Keratinocyte (primary cell): ENCODE results near the gene CIT.

ENCODE experiments used
- EZH2 ChIP-seq: IDR thresholded peaks from one replicate; pipeline ENCODE4 v1.6.1; 2012; ENCODE audit warnings: inconsistent platforms, mild to moderate bottlenecking, low read length, moderate library complexity
- TF ChIP-seq, protein P1 (sequence below), 3 experiments: IDR thresholded peaks in 1 of 3; conservative IDR thresholded peaks in 1 of 3; optimal IDR thresholded peaks in 1 of 3; 2 replicates in 2 of 3; 3 replicates in 1 of 3; pipeline versions ENCODE3 to v1.5.1; 2011; ENCODE audit warnings: low read length in 3 of 3, mild to moderate bottlenecking in 3 of 3, moderate library complexity in 2 of 3, control low read depth in 1 of 3, inconsistent platforms in 1 of 3; ENCODE audit not compliant: insufficient read depth in 2 of 3; ENCODE audit errors: extremely low read depth in 1 of 3

DNA sequence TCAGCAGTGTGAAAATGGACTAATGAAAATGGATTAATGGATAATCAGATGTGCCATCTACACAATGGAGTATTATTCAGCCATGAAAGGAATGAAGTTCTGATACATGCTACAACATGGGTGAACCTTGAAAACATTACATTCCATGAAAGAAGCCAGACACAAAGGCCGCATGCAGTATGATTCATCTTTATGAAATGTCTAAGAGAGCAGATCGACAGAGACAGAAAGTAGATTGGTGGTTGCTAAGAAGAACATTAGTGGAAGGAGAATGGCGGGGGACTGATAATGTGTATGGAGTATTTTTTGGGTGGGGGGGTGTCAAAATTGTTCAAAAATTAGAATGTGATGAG is 161.9 kb downstream of the CIT start:
- TF ChIP-seq, protein P1, sequence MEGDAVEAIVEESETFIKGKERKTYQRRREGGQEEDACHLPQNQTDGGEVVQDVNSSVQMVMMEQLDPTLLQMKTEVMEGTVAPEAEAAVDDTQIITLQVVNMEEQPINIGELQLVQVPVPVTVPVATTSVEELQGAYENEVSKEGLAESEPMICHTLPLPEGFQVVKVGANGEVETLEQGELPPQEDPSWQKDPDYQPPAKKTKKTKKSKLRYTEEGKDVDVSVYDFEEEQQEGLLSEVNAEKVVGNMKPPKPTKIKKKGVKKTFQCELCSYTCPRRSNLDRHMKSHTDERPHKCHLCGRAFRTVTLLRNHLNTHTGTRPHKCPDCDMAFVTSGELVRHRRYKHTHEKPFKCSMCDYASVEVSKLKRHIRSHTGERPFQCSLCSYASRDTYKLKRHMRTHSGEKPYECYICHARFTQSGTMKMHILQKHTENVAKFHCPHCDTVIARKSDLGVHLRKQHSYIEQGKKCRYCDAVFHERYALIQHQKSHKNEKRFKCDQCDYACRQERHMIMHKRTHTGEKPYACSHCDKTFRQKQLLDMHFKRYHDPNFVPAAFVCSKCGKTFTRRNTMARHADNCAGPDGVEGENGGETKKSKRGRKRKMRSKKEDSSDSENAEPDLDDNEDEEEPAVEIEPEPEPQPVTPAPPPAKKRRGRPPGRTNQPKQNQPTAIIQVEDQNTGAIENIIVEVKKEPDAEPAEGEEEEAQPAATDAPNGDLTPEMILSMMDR (optimal IDR thresholded peaks at IDR 0.05 in 1 of 3, IDR thresholded peaks at IDR 0.05 in 1 of 3, conservative IDR thresholded peaks at IDR 0.05 in 1 of 3; ENCODE audit: extremely low read depth in 1 of 3, insufficient read depth in 2 of 3, low read length in 3 of 3) = no peak
- no peak for TF ChIP-seq EZH2
